Measurements from ENCODE around the gene ADRB1. TPM values are rescaled to one million over a fixed set of nuclear protein-coding genes. Genes with fewer than 3 reads are reported as not detected.

Gene ADRB1
- total RNA-seq, 2 experiments from 2014 or later = 0.08 to 0.11 TPM

DNA sequence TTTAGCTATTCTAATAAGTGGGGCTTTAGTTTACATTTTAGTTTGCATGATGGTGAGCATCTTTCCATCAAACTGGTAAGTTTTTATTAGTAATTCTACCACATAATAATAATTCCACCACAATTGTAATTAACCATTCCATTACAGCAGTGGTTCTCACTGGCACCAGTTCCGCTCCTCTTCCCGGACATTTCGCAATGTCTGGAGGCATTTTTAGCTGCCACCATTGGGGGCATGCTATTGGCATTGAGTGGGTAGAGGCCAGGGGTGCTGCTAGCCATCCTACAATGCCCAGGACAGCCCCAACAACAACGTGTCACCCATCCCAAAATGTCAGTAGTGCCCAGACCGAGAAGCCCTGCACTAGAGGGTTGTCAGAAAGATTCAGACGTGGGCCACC, 31.4 kb downstream of the ADRB1 start:
- no peaks in the 10 kb centered on the region for H3K36me3 ChIP-seq (ENCODE audit: insufficient read depth, low read length)
- no peaks in the 10 kb centered on the region for H3K27me3 Mint-ChIP-seq
- H3K9me3 Mint-ChIP-seq = no peaks in the 10 kb centered on the region
- H3K36me3 Mint-ChIP-seq (ENCODE audit: low read depth) = no peaks in the 10 kb centered on the region
- H3K4me3 ChIP-seq (ENCODE audit: low read length) = no peak overlapping the region
- H3K4me1 Mint-ChIP-seq (ENCODE audit: low read depth) = peaks cover 18% of the 10 kb centered on the region
- CTCF ChIA-PET = no interaction called here
- H3K9me3 ChIP-seq (ENCODE audit: control insufficient read depth in 1 of 2, insufficient read depth in 1 of 2, low read length in 2 of 2) = no peaks in the 10 kb centered on the region
- H3K27ac Mint-ChIP-seq = no peak overlapping the region
- TF ChIP-seq, protein P1, sequence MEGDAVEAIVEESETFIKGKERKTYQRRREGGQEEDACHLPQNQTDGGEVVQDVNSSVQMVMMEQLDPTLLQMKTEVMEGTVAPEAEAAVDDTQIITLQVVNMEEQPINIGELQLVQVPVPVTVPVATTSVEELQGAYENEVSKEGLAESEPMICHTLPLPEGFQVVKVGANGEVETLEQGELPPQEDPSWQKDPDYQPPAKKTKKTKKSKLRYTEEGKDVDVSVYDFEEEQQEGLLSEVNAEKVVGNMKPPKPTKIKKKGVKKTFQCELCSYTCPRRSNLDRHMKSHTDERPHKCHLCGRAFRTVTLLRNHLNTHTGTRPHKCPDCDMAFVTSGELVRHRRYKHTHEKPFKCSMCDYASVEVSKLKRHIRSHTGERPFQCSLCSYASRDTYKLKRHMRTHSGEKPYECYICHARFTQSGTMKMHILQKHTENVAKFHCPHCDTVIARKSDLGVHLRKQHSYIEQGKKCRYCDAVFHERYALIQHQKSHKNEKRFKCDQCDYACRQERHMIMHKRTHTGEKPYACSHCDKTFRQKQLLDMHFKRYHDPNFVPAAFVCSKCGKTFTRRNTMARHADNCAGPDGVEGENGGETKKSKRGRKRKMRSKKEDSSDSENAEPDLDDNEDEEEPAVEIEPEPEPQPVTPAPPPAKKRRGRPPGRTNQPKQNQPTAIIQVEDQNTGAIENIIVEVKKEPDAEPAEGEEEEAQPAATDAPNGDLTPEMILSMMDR (IDR thresholded peaks at IDR 0.05) = no peak
- DNase-seq = no peak
- no peak for ATAC-seq (ENCODE audit: poor library complexity)
- no peaks in the 10 kb centered on the region for H3K27me3 ChIP-seq (ENCODE audit: control insufficient read depth in 1 of 2, insufficient read depth in 2 of 2, low read length in 2 of 2)
- no peak overlapping the region for H3K27ac ChIP-seq (ENCODE audit: low read depth in 1 of 2, low read length in 2 of 2)
- POLR2A ChIA-PET = no interaction called here
- H3K4me1 ChIP-seq (ENCODE audit: insufficient read depth, low read length) = peaks cover 10% of the 10 kb centered on the region
- intact Hi-C loops (cut with DNase I, micrococcal nuclease) = no loop called here
- H3K4me3 Mint-ChIP-seq = no peak overlapping the region

DNA sequence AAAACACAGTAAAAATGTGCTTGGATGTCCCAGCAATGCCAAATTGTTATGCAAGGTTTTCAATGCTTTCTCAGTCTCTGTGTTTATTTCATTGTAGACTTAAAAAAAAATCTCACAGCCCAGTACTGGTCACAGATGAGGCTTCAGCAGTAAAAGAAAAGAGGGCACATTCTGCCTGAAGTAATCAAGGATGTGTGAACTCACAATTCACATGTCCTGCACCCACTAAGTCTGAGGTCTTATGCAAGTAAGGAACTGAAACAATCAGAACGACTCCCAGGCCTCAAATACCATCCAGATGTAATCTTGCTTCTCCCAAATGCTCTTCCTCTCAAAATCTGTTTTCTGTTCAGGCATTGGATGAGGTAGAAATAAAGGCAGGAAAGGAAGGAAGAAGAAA, 33.7 kb downstream of the ADRB1 start:
- DNase-seq (no peak), ATAC-seq (ENCODE audit: poor library complexity) (no peak)
- no peaks in the 10 kb centered on the region for H3K9me3 Mint-ChIP-seq
- POLR2A ChIA-PET = no interaction called here
- Histone ChIP-seq H3K27ac (ENCODE audit: low read depth in 1 of 2, low read length in 2 of 2) (no peak overlapping the region), H3K9me3 (ENCODE audit: control insufficient read depth in 1 of 2, insufficient read depth in 1 of 2, low read length in 2 of 2) (no peaks in the 10 kb centered on the region), H3K27me3 (ENCODE audit: control insufficient read depth in 1 of 2, insufficient read depth in 2 of 2, low read length in 2 of 2) (no peaks in the 10 kb centered on the region), H3K36me3 (ENCODE audit: insufficient read depth, low read length) (no peaks in the 10 kb centered on the region), H3K4me1 (ENCODE audit: insufficient read depth, low read length) (peaks cover 8% of the 10 kb centered on the region), H3K4me3 (ENCODE audit: low read length) (no peak overlapping the region)
- no peak overlapping the region for H3K4me3 Mint-ChIP-seq
- H3K27ac Mint-ChIP-seq = no peak overlapping the region
- TF ChIP-seq, protein P1 (IDR thresholded peaks at IDR 0.05) = no peak
- intact Hi-C loops (cut with DNase I, micrococcal nuclease) = no loop called here
- CTCF ChIA-PET = no interaction called here
- peaks cover 18% of the 10 kb centered on the region for H3K4me1 Mint-ChIP-seq (ENCODE audit: low read depth)
- no peaks in the 10 kb centered on the region for H3K36me3 Mint-ChIP-seq (ENCODE audit: low read depth)
- H3K27me3 Mint-ChIP-seq = no peaks in the 10 kb centered on the region

DNA sequence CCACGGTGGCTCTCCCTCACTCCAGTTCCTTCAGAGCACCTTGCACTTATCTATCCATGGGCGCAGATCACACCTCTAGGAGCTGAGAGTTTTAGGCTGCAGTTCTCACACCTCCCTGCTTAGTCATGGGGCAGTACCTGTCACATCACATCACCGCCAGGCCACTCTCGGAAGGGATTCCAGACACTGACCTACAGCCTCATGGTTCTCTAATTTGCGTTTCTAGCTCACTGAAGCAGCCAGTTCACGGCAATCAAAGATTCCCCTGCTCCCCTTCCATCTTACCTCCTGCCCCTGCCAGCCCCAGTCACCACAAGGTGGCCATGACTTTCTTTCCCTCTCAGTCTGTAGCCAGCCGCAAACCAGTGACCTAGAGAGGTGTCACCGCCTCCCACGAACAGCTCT, 34.2 kb downstream of the ADRB1 start:
- intact Hi-C loops (cut with DNase I, micrococcal nuclease) = no loop called here
- no peak for ATAC-seq (ENCODE audit: poor library complexity)
- peaks cover 8% of the 10 kb centered on the region for H3K4me1 ChIP-seq (ENCODE audit: insufficient read depth, low read length)
- CTCF ChIA-PET = no interaction called here
- no peaks in the 10 kb centered on the region for H3K36me3 ChIP-seq (ENCODE audit: insufficient read depth, low read length)
- Mint-ChIP-seq H3K4me1 (ENCODE audit: low read depth) (peaks cover 18% of the 10 kb centered on the region), H3K4me3 (no peak overlapping the region), H3K27me3 (no peaks in the 10 kb centered on the region), H3K36me3 (ENCODE audit: low read depth) (no peaks in the 10 kb centered on the region), H3K27ac (no peak overlapping the region), H3K9me3 (no peaks in the 10 kb centered on the region)
- H3K4me3 ChIP-seq (ENCODE audit: low read length) = no peak overlapping the region
- H3K9me3 ChIP-seq (ENCODE audit: control insufficient read depth in 1 of 2, insufficient read depth in 1 of 2, low read length in 2 of 2) = no peaks in the 10 kb centered on the region
- no peak for DNase-seq
- POLR2A ChIA-PET = no interaction called here
- TF ChIP-seq, protein P1 (IDR thresholded peaks at IDR 0.05) = no peak
- no peaks in the 10 kb centered on the region for H3K27me3 ChIP-seq (ENCODE audit: control insufficient read depth in 1 of 2, insufficient read depth in 2 of 2, low read length in 2 of 2)
- H3K27ac ChIP-seq (ENCODE audit: low read depth in 1 of 2, low read length in 2 of 2) = no peak overlapping the region

Data from CD4-positive, alpha-beta T cell (primary cell).